HG02970 (cell line): Measurements from ENCODE around the gene IL2RA.
"Not testable (repeated sequence)": the region's sequence is repeated elsewhere in the genome, so short reads cannot be mapped to it uniquely, and the experiment has no call there.

Source experiments
- ATAC-seq: cut with Tn5 transposase; IDR thresholded peaks from one replicate; pipeline ENCODE4 v1.9.1; 2021; ENCODE audit warnings: mild to moderate bottlenecking, moderate library complexity, moderate number of reproducible peaks; ENCODE audit not compliant: unreplicated experiment, low FRiP score

The IL2RA gene

GRCh38 chr10:6044751-6045313 is 17.3 kb downstream of the IL2RA start:
- ATAC-seq, result no peak

DNA sequence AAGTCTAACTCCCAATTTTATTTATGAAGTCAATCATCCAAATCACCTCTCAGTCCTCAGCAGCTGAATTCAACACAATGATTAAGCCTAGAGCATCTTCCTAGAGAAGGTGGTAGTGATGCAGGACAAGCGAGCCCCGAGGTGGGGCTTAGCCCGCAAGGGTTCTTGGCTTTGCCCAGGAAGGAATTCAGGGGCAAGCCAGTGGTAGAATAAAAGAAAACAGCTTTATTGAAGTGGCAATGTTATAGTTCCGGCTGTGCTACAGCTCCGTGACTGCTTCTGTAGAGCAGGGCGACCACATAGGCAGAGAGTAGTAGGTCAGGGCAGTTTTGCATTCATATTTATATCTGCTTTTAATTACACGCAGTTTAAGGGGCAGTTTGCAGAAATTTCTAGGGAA is 18.1 kb downstream of the IL2RA start:
- no peak for ATAC-seq

DNA sequence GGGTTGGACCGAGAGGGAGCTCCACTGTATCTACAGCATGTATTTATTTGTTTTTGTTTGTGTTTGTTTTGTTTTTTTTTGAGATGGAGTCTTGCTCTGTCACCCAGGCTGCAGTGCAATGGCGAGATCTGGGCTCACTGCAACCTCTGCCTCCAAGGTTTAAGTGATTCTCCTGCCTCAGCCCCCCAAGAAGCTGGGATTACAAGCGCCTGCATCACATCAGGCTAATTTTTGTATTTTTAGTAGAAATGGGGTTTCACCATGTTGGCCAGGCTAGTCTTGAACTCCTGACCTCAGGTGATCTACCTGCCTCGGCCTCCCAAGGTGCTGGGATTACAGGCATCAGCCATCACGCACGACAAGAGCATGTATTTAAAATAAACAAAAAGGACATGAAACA is 18.8 kb downstream of the IL2RA start:
- ATAC-seq, result not testable (repeated sequence)

- no peak for ATAC-seq
Observed at GRCh38 chr10:6040205-6040604, 22.0 kb downstream of the IL2RA start.

DNA sequence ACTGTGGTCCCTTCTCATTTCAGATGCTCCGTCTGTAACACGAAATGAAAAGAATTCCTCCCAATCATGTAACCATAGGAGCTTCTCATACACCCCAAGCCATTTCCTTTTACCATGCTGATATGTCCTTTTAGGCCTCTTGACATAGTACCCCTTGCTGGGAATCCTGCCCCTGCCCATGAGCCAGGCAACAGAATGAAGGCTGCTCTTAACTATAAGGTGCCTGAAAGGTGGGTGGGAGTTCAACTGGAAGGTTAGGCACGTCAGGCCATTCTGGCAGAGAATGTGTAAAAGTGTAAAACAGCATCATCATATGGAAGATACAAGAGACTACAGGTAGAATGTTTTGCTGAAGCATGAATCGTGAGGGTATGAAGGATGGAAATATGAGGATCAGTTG is 22.5 kb downstream of the IL2RA start:
- no peak for ATAC-seq

DNA sequence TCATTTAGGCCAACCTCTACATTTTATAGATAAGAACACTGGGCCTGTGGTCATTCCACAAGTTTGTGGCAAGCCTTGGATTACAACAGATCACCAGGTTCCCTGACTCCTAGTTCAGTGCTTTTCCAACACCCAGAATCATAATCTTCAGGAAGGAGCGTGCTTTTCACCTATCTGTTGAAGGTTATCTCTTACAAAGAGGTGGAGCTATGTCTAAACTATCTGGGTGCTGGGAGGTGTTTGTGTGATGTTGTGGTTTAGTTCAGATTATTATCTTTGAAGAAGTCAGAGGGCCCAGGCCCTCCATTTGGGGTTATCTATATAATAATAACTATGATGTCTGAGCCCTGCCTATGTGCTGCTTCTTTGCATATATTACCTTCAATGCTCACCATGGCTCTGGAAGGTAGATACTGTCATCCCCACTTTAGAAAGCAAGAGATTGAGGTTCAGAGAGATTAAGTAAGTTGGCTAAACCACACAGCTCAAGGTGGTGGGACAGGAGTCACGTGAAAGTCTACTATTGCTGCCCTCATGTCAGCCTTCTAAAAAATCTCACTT is 24.0 kb downstream of the IL2RA start:
- ATAC-seq, result no peak

GRCh38 chr10:6037422-6037821 is 24.7 kb downstream of the IL2RA start:
- ATAC-seq, result no peak

GRCh38 chr10:6036861-6037321 is 25.3 kb downstream of the IL2RA start:
- ATAC-seq, result no peak

GRCh38 chr10:6035931-6036575 is 26.1 kb downstream of the IL2RA start:
- no peak for ATAC-seq

DNA sequence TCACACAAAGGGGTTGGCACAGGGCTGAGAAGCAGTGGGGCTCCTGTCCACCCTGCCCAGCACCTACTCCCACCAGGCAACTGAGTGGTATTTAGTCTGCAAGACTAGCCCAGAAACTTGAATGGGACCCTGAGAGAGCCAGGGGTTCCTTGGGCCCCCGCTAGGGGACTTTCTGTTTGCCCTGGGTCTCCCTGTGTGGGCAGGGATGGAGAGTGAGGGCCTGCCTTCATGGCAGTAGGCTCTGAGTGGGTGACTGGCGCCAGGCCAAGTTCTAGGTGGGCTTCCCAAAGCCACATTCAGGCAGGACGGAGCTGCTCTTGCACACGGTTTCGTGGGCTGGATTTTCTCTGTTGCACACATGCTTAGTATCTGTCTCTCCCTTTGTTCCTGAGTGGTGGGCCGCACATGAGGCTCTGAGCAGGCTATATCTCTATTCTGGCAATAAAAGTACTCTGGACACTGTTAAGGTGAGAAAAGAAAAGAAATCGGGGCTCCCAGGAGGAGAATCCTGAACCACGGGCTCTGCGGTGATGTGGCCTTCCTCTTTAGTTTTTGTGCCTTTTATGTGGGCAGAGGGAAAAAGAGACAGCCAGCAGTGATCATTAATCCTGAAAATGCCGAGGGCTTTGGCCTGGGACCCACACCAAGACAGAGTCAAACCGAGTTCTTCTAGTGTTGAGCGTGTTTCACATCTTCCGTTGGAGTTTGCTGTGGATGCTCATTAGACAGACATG is 26.9 kb downstream of the IL2RA start:
- no peak for ATAC-seq

DNA sequence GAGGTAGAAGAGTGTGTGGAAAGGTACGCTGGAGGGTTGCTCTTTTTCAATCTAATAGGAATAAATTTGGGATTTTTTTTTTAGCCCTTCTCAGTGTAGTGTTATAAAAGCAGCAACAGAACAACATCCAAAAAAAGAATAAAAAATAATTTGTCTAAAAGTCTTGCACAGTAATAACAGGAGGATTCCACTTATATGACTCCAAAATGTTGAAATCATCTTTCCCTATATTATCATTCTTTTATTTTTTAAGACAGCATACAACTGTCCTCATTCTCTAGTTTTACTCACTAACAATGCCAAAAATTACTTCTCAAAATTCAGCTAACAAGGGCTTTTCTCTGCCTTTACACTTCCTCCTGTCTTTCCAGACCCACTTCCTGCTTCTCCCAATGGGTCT is 27.8 kb downstream of the IL2RA start:
- no peak for ATAC-seq

- no peak for ATAC-seq
Observed at GRCh38 chr10:6033954-6034353, 28.2 kb downstream of the IL2RA start.

DNA sequence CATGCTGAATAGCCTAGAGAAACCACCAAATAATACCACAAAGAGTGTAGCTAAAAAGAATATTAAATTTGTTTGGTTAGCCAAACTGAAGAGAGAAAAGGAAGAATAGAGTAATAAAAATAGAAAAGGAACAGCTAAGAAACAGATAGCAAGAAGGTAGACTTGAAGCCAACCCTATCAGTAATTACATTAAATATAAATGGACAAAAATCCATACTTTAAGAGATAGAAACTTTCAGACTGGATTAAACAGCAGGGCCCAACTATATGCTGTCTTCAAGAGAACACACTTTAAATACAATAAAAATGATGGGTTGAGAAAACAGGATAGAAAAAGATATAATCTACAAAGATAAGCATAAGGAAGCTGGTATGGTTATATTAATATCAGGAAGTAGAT is 31.2 kb downstream of the IL2RA start:
- no peak for ATAC-seq

GRCh38 chr10:6030217-6030616 is 31.9 kb downstream of the IL2RA start:
- no peak for ATAC-seq

DNA sequence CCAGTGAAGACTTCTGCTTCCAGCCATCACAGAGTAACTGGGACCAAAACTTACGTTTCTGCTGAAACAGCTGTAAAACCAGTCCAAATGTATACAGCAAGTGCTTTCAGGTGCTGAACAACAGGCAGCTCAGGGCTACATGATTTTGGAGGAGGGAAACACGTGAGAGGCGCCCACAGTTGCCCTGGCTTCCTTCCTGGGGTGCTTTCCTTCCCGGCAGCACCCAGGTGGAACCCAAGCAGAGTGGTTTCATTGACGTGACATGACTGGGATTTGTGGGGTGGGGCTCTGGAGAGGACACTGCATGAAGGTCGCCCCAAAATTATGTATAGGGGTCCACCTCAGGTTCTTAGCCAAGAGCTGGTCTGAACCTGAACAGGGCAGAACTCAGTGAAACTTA is 34.2 kb downstream of the IL2RA start:
- no peak for ATAC-seq

- no peak for ATAC-seq
Observed at GRCh38 chr10:6025683-6026255, 36.4 kb downstream of the IL2RA start.

DNA sequence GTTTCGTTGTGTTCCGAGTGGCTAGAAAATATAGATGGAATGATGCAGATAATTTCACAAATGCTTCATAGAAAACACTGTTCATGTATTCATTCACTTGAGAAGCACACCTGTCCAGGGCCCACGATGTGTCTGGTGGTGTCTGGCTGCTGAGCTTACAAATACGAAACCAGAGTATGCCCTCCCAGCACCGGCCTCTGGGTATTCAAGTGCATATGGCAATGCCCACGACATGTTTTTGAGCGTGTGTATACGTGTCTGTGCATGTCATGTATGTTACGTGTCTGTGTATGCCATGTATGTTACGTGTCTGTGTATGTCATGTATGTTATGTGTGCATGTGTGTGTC is 37.9 kb downstream of the IL2RA start:
- ATAC-seq, result no peak

- ATAC-seq, result no peak
Observed at GRCh38 chr10:6023661-6024333, 38.4 kb downstream of the IL2RA start.

GRCh38 chr10:6022660-6023059 is 39.5 kb downstream of the IL2RA start:
- no peak for ATAC-seq

DNA sequence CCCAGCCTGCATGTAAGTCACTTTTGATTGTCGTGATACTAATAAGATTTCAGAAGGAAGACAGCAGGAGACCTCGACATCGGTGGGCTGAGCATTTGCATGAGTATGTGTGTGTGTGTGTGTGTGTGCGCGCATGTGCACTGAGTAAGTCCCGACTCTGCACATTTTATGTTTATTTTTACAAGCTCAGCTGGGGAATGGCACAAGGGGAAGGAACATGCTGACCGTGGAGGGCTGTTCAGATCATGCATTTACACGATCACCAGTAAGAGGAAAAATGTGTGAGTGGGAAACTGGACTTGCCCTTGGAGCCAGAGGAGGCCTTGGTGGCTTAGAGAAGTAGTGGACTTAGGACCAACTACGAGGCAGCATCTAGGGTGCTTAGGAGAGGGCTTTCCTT is 41.3 kb downstream of the IL2RA start:
- ATAC-seq, result no peak

- no peak for ATAC-seq
Observed at GRCh38 chr10:6019796-6020195, 42.4 kb downstream of the IL2RA start.
